GM18861 (cell line): ENCODE measurements around the gene NUP210.

Experiments
- ATAC-seq: cut with Tn5 transposase; IDR thresholded peaks from one replicate; pipeline ENCODE4 v1.9.1; 2021; ENCODE audit not compliant: unreplicated experiment

The NUP210 gene

GRCh38 chr3:13294442-13295351 is 125.4 kb downstream of the NUP210 start:
- no peak for ATAC-seq

GRCh38 chr3:13292375-13292774 is 127.7 kb downstream of the NUP210 start:
- ATAC-seq, result no peak

DNA sequence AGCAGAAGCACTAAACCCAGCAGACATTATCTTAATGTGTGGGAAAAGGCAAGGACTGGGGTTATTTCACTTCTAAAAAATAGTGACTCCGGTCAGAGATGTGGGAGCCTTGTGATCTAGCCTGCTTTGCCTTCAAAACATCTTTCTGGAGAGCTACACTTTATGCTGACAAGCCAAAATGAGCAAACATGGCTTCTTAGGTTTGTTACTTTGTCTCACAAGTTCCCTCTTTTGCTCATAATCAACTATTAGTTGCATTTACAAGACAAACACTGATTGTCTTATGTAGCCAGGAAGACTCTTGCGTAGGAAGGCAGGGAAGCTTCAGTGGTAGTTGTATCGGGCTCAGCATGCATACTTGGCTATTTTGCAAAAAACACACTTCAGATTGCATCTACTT is 129.2 kb downstream of the NUP210 start:
- no peak for ATAC-seq

- no peak for ATAC-seq
These were observed 130.3 kb downstream of the NUP210 start for GRCh38 chr3:13289771-13290285.

DNA sequence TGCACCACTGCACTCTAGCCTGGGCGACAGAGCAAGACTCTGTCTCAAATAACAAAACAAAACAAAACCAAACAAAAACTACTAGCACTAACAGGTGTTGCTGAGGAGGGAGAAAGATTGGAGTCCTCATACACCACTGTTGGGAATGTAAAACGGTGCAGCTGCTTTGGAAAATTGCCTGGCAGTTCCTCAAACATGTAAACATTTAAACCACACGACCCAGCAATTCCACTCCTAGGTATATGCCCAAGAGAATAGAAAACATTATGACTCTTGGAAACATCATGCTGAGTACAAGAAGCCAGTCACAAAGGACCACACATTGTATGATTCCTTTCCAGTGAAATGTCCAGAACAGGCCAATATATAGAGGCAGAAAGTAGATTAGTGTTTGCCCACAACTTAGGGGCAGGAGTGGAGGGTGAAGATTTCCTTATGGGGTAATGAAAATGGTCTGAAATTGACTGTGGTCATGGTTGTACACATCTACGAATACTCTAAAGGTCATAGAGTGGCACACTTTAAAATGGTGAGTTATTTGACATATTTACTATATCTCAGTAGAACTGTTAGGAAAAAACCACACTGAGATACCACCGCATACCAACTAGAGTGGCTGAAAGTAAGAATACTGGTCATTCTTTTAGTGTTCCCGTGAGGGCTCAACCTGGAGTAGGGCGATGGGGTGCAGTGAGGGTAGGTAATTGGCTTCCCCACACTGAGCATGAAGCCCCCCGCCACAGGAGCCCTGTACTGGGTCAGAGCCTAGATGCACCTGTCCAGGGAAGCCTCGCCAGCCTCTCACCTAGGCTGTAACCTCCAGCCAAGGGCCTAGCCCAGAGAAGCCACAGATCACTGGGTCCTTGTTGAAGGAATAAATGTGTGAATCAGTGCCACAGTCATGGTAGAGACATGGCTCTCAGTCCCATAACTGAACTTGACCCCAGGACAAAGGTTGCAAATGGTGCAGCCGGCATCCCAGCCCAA is 131.1 kb downstream of the NUP210 start:
- ATAC-seq, result no peak

DNA sequence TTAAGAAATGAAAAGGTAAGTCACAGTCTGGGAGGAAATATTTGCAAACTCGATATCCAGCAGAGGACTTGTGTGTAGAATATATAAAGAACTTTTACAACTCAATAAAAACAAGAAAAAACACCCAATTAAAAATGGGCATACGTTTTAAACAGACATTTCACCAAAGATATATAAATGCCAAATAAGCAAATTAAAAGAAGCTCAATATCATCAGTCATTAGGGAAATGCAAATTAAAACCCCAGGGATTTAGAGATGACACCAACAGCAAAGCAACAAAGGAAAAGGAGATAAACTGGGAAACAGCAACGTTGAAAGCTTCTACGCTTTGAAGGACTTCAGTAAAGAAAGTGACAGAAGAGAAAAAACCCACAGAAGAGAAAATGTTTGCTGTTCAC is 132.3 kb downstream of the NUP210 start:
- no peak for ATAC-seq

DNA sequence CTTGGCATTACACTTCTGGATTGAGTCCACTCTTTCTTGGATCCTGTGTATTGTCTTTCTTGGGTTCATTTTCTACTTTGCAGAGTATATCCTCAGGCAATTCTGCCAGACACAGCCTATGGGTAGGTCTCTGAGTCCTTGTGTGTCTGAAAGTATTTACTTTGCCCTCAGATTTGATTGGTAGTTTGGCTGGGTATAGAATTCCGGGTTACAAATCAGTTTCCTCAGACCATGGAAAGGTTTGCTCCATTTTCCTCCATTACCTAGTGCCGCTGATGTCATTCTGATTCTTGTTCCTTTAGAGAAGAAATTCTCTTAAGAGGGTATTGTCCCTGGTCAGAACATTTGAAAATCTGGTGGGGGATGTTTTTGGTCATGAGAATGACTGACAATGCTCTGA is 133.2 kb downstream of the NUP210 start:
- no peak for ATAC-seq

GRCh38 chr3:13285007-13285567 is 135.0 kb downstream of the NUP210 start:
- ATAC-seq, result no peak

GRCh38 chr3:13283877-13284264 is 136.3 kb downstream of the NUP210 start:
- ATAC-seq, result no peak

GRCh38 chr3:13282986-13283876 is 136.9 kb downstream of the NUP210 start:
- no peak for ATAC-seq

- no peak for ATAC-seq
These were observed 137.7 kb downstream of the NUP210 start for GRCh38 chr3:13282358-13282985.

GRCh38 chr3:13281507-13282357 is 138.4 kb downstream of the NUP210 start:
- no peak for ATAC-seq

DNA sequence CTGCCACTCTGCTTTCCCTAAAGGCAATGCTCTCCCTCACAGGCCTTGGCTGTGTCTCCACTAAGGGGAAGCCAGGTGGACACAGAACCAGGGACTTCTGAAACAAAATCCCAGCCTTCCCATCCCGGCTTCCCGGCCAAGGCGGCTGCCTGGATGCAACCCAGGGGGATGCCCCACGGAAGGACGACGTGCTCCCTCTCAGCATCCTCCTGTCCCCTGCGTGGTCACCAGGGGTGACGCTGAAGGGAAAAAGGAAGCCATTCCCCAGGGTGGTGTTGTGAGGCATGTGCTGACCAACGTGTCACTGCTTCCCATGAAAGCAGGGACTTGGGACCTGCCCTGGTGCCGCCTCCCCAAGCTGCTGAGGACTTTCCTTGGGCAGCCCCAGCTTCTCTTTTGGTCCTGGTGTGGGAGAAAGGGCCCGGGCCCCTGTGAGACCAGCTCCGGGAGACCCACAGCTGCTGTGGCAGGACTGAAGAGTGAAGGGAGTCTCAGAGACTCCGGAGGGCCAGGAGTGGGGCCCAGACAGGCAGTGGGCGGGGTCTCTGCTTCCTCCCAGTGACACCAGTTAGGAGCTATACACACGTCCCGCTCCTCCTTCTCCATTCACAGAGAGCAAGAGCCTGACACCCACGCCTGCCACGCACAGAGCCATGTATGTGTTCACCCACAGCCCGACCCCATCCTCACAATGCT is 139.2 kb downstream of the NUP210 start:
- ATAC-seq, result no peak

- ATAC-seq, result no peak
These were observed 139.9 kb downstream of the NUP210 start for GRCh38 chr3:13280122-13280790.

DNA sequence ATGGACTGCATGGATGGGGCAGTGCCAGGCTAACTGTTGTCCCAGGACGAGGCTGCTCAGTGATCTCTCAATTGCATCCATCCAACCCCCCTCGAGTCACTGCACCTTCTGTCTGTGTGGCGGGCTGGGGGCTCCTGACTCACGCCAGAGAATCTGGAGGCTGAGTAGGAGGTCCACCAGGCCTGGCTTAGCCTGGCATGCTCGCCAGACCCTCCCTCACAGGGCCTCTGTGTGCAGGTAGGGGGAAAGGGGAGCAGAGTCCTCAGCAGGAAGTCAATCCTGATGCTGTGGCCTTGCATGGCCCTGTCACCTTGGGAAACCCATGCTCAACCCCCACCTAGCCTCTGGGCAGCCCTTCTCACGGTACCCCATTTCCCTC is 140.6 kb downstream of the NUP210 start:
- no peak for ATAC-seq

DNA sequence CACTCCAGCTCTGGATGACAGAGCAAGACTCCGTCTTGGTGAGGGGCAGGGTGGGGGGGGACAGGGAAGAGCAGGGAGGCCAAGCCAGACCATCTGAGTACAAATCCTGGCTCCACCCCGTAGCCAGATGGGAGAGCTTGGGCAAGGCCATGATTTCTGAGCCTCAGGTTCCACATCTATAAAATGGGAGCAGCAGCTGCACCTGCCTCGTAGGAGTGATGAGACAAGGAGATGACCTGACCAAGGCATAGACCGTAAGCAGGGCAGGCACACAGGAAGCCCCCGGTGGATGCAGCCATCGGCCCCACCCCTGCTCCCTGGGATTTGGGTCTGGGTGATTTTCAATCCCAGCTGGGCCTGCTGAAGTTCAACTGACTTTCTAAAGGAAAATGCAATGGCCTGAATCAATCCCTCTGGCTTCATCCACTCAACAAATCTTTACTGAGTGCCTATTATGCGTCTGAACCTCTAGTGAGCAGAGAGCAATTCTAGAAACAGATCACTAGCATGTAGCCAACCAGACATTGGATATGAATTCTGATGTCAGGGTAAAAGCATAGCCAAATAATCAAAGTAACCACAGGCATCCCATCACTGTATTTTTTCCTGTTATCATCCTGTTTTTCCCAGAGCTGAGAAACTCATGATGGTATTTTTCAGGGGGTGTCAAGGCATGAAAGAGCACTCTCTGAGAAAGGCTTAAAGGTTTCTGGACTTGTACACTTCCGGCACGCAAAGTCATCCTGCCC is 141.2 kb downstream of the NUP210 start:
- no peak for ATAC-seq
